ENCODE measurements around the gene TAP1. TPM values are rescaled to one million over a fixed set of nuclear protein-coding genes. Genes with fewer than 3 reads are reported as not detected.

Gene TAP1
- total and polyA plus RNA-seq, 9 of the 15 experiments (the other 6 are each of a cell fraction or from before 2014, with no cell fraction given): 1.3 to 6.0 (median 4.2) TPM

- Histone ChIP-seq H4K20me1 (replicated peaks; ENCODE audit: control insufficient read depth, insufficient read depth, low read length) (no peaks in the 10 kb centered on the region), H3K9me3 (replicated peaks; ENCODE audit: control insufficient read depth, insufficient read depth, low read depth, low read length) (no peaks in the 10 kb centered on the region), H3K9me1 (ENCODE audit: control insufficient read depth, insufficient read depth, low read length) (no peaks in the 10 kb centered on the region), H3K4me1 (replicated peaks in 1 of 2; ENCODE audit: control insufficient read depth in 2 of 2, insufficient read depth in 2 of 2, low read length in 2 of 2) (no peaks in the 10 kb centered on the region), H3K27me3 (ENCODE audit: control insufficient read depth in 2 of 2, insufficient read depth in 2 of 2, low read length in 2 of 2) (peaks cover 8 to 9% of the 10 kb centered on the region in 2 experiments; a peak in 3 of 5 replicates), H3K27ac (ENCODE audit: extremely low read depth, low read depth, low read length) (no peak overlapping the region), H3K4me2 (ENCODE audit: insufficient read depth, low read length) (no peak overlapping the region), H3K4me3 (no peak overlapping the region), H2AFZ (ENCODE audit: low read depth, low read length) (no peak overlapping the region), H3K36me3 (ENCODE audit: control insufficient read depth, insufficient read depth, low read length) (no peaks in the 10 kb centered on the region), H3K9ac (ENCODE audit: insufficient read depth in 1 of 2, low read depth in 2 of 2, low read length in 2 of 2) (no peak overlapping the region), H3K79me2 (ENCODE audit: control insufficient read depth, insufficient read depth, low read length) (no peaks in the 10 kb centered on the region)
- ATAC-seq: no peak
- WGBS (ENCODE audit: insufficient coverage, low coverage, missing lambda C conversion rate): 0% methylated on average over 5 of the region's 5 CpGs
- intact Hi-C loops (cut with micrococcal nuclease) (loop anchor here (5.0 to 10.0 kb wide), 2 partner anchors 60 to 207 kb away; no protein-coding TSS in a partner anchor), in situ Hi-C loops (cut with MboI) (loop anchor here (5.0 kb wide), 1 partner anchor 100 kb away; no protein-coding TSS in a partner anchor)
- BruUV-seq (replicated peaks): no TSS peak
- no peak for FAIRE-seq
- no peak for DNase-seq (ENCODE audit: extremely low read depth in 1 of 4, low spot score in 3 of 4)
- ChIA-PET CTCF (ENCODE audit: low intra/inter-chr PET ratio) (interaction anchor here (0.5 to 4.0 kb wide), 3 partner anchors 77 to 604 kb away, joined by 3 to 84 read pairs (median 3); no protein-coding TSS in a partner anchor), POLR2A (interaction anchor here (1.5 kb wide), 1 partner anchor 84 kb away, joined by 5 read pairs; no protein-coding TSS in a partner anchor)
- no peak for TF ChIP-seq BRD9 (IDR thresholded peaks at IDR 0.05; ENCODE audit: low read depth, partially characterized antibody)
- TF ChIP-seq RFX1 (IDR thresholded peaks at IDR 0.05): peak; percentile 34; the same call in 1 of the 2 replicates
Measured at GRCh38 chr6:32887616-32888015, 34.1 kb upstream of the TAP1 start.

GRCh38 chr6:32886681-32887383 lies 33.3 kb upstream of the TAP1 start:
- 4% methylated on average over 3 of the region's 3 CpGs for WGBS (ENCODE audit: insufficient coverage, low coverage, missing lambda C conversion rate)
- Histone ChIP-seq H3K9ac (ENCODE audit: insufficient read depth in 1 of 2, low read depth in 2 of 2, low read length in 2 of 2) (no peak overlapping the region), H3K9me1 (ENCODE audit: control insufficient read depth, insufficient read depth, low read length) (no peaks in the 10 kb centered on the region), H3K27ac (ENCODE audit: extremely low read depth, low read depth, low read length) (no peak overlapping the region), H3K27me3 (ENCODE audit: control insufficient read depth in 2 of 2, insufficient read depth in 2 of 2, low read length in 2 of 2) (peaks cover 8 to 9% of the 10 kb centered on the region in 2 experiments; a peak in 3 of 5 replicates), H3K9me3 (replicated peaks; ENCODE audit: control insufficient read depth, insufficient read depth, low read depth, low read length) (no peaks in the 10 kb centered on the region), H4K20me1 (replicated peaks; ENCODE audit: control insufficient read depth, insufficient read depth, low read length) (no peaks in the 10 kb centered on the region), H3K4me3 (no peak overlapping the region), H3K79me2 (ENCODE audit: control insufficient read depth, insufficient read depth, low read length) (no peaks in the 10 kb centered on the region), H3K4me2 (ENCODE audit: insufficient read depth, low read length) (no peak overlapping the region), H3K36me3 (ENCODE audit: control insufficient read depth, insufficient read depth, low read length) (no peaks in the 10 kb centered on the region), H2AFZ (ENCODE audit: low read depth, low read length) (no peak overlapping the region), H3K4me1 (replicated peaks in 1 of 2; ENCODE audit: control insufficient read depth in 2 of 2, insufficient read depth in 2 of 2, low read length in 2 of 2) (no peaks in the 10 kb centered on the region)
- FAIRE-seq (no peak), ATAC-seq (no peak), DNase-seq (ENCODE audit: extremely low read depth in 1 of 4, low spot score in 3 of 4) (no peak)
- in situ Hi-C loops (cut with MboI) (loop anchor here (5.0 kb wide), 1 partner anchor 100 kb away; no protein-coding TSS in a partner anchor), intact Hi-C loops (cut with micrococcal nuclease) (loop anchor here (5.0 to 10.0 kb wide), 2 partner anchors 60 to 208 kb away; no protein-coding TSS in a partner anchor)
- CTCF ChIA-PET (ENCODE audit: low intra/inter-chr PET ratio): interaction anchor here (0.5 to 4.0 kb wide), 5 partner anchors 19 to 605 kb away, joined by 3 to 84 read pairs (median 4); no protein-coding TSS in a partner anchor
- no TSS peak for BruUV-seq (replicated peaks)
- POLR2A ChIA-PET: interaction anchor here (0.6 to 1.5 kb wide), 3 partner anchors 65 to 98 kb away, joined by 3 to 5 read pairs (median 3); no protein-coding TSS in a partner anchor
- TF ChIP-seq SMARCE1 (IDR thresholded peaks at IDR 0.05) (no peak), MCM5 (IDR thresholded peaks at IDR 0.05; ENCODE audit: low read depth) (no peak), SMC3 (conservative IDR thresholded peaks at IDR 0.05; ENCODE audit: insufficient read depth, low read depth, low read length) (no peak), RBM17 (IDR thresholded peaks at IDR 0.05; ENCODE audit: borderline replicate concordance, low read depth, low read length) (no peak), BMI1 (IDR thresholded peaks at IDR 0.05; ENCODE audit: low read length) (no peak), FOXA1 (IDR thresholded peaks at IDR 0.05; ENCODE audit: borderline replicate concordance) (no peak), ZNF589 (CRISPR knock-in tag; IDR thresholded peaks at IDR 0.05; ENCODE audit: low read depth) (no peak), ZNF316 (IDR thresholded peaks at IDR 0.05) (no peak), TRIM25 (IDR thresholded peaks at IDR 0.05; ENCODE audit: borderline replicate concordance) (no peak), HBP1 (CRISPR knock-in tag; IDR thresholded peaks at IDR 0.05) (no peak), RFX1 (IDR thresholded peaks at IDR 0.05) (no peak)

Measured in K562 (cell line).